Trophoblast cell (in vitro differentiated cells and primary cell): ENCODE data around the gene SLC35F4.

Experiments used
- DNase-seq, 2 donors: peaks; one replicate each; pipeline ENCODE4 v3.0.0-alpha.2; 2016
- H2AFZ ChIP-seq: 2 replicates; pipeline ENCODE4 v1.6.1; 2013; ENCODE audit warnings: low read length, moderate library complexity, mild to moderate bottlenecking; ENCODE audit not compliant: insufficient read depth, poor library complexity
- H2AK5ac ChIP-seq: 2 replicates; pipeline ENCODE4 v1.6.1; 2013; ENCODE audit warnings: mild to moderate bottlenecking, low read length
- H2BK120ac ChIP-seq: 2 replicates; pipeline ENCODE4 v1.6.1; 2013; ENCODE audit warnings: low read length, mild to moderate bottlenecking, moderate library complexity; ENCODE audit not compliant: insufficient read depth, poor library complexity
- H2BK12ac ChIP-seq: 2 replicates; pipeline ENCODE4 v1.6.1; 2013; ENCODE audit warnings: mild to moderate bottlenecking, low read length, moderate library complexity
- H2BK5ac ChIP-seq: 2 replicates; pipeline ENCODE4 v1.6.1; 2013; ENCODE audit warnings: low read length, low read depth, moderate library complexity, mild to moderate bottlenecking; ENCODE audit not compliant: poor library complexity
- H3K14ac ChIP-seq: 2 replicates; pipeline ENCODE4 v1.6.1; 2013; ENCODE audit warnings: mild to moderate bottlenecking, low read length
- H3K18ac ChIP-seq: 2 replicates; pipeline ENCODE4 v1.6.1; 2013; ENCODE audit warnings: mild to moderate bottlenecking, low read length
- H3K23ac ChIP-seq: 2 replicates; pipeline ENCODE4 v1.6.1; 2013; ENCODE audit warnings: low read length
- H3K27ac ChIP-seq: 2 replicates; pipeline ENCODE4 v1.5.1; 2013; ENCODE audit warnings: low read depth, mild to moderate bottlenecking, inconsistent platforms, low read length, moderate library complexity
- H3K27me3 ChIP-seq: 2 replicates; pipeline ENCODE4 v1.6.1; 2013; ENCODE audit warnings: inconsistent platforms, mild to moderate bottlenecking, low read length, moderate library complexity; ENCODE audit not compliant: insufficient read depth
- H3K36me3 ChIP-seq, 2 experiments: 1 replicate in 1 of 2; 2 replicates in 1 of 2; pipeline ENCODE4 v1.6.1; 2013; ENCODE audit warnings: low read length in 2 of 2, mild to moderate bottlenecking in 2 of 2, moderate library complexity in 1 of 2; ENCODE audit not compliant: insufficient read depth in 2 of 2, control insufficient read depth in 1 of 2
- H3K4ac ChIP-seq: 2 replicates; pipeline ENCODE4 v1.6.1; 2013; ENCODE audit warnings: low read depth, mild to moderate bottlenecking, low read length, moderate library complexity
- H3K4me1 ChIP-seq, 2 experiments: 1 replicate in 1 of 2; 2 replicates in 1 of 2; pipeline ENCODE4 v1.6.1; 2013; ENCODE audit warnings: low read length in 2 of 2, mild to moderate bottlenecking in 2 of 2, moderate library complexity in 1 of 2; ENCODE audit not compliant: insufficient read depth in 2 of 2, control insufficient read depth in 1 of 2
- H3K4me2 ChIP-seq: 2 replicates; pipeline ENCODE4 v1.6.1; 2013; ENCODE audit warnings: inconsistent platforms, mild to moderate bottlenecking, low read length, moderate library complexity
- H3K4me3 ChIP-seq: 2 replicates; pipeline ENCODE4 v1.5.1; 2013; ENCODE audit warnings: mild to moderate bottlenecking, low read depth, low read length, inconsistent platforms
- H3K79me1 ChIP-seq: one replicate; pipeline ENCODE4 v1.6.1; 2013; ENCODE audit warnings: low read length
- H3K79me2 ChIP-seq: 2 replicates; pipeline ENCODE4 v1.6.1; 2013; ENCODE audit warnings: low read length, mild to moderate bottlenecking; ENCODE audit not compliant: control insufficient read depth, insufficient read depth, poor library complexity
- H3K9ac ChIP-seq: 2 replicates; pipeline ENCODE4 v1.6.1; 2013; ENCODE audit warnings: mild to moderate bottlenecking, low read length
- H3K9me3 ChIP-seq: 2 replicates; pipeline ENCODE4 v1.6.1; 2013; ENCODE audit warnings: low read depth, mild to moderate bottlenecking, control low read depth, inconsistent platforms, low read length; ENCODE audit not compliant: insufficient read depth
- H4K12ac ChIP-seq: 2 replicates; pipeline ENCODE4 v1.6.1; 2013; ENCODE audit warnings: low read depth, mild to moderate bottlenecking, low read length, moderate library complexity
- H4K8ac ChIP-seq: 2 replicates; pipeline ENCODE4 v1.6.1; 2013; ENCODE audit warnings: low read depth, mild to moderate bottlenecking, low read length, moderate library complexity
- H4K91ac ChIP-seq: one replicate; pipeline ENCODE4 v1.6.1; 2013; ENCODE audit warnings: low read depth, mild to moderate bottlenecking, low read length, moderate library complexity
- WGBS: extraction: QIAGEN DNeasy Blood & Tissue Kit; methylation state at CpG from one replicate; pipeline ENCODE4 v1.1.7; 2013; ENCODE audit warnings: missing lambda C conversion rate; ENCODE audit not compliant: insufficient read length, insufficient coverage; ENCODE audit errors: extremely low coverage; 5-methylcytosine and 5-hydroxymethylcytosine counted together

Gene SLC35F4

GRCh38 chr14:57820581-57820980 lies 45.3 kb downstream of the SLC35F4 start:
- Histone ChIP-seq H3K18ac (no peak overlapping the region), H3K23ac (no peak overlapping the region), H3K36me3 (no peaks in the 10 kb centered on the region), H2AFZ (no peak overlapping the region), H3K79me2 (no peaks in the 10 kb centered on the region), H3K27me3 (no peaks in the 10 kb centered on the region), H2BK5ac (no peak overlapping the region), H2BK120ac (no peak overlapping the region), H3K4ac (no peak overlapping the region), H3K9me3 (no peaks in the 10 kb centered on the region), H4K91ac (no peak overlapping the region), H4K8ac (no peak overlapping the region), H3K79me1 (no peaks in the 10 kb centered on the region), H3K27ac (no peak overlapping the region), H2BK12ac (no peak overlapping the region), H3K4me1 (no peaks in the 10 kb centered on the region), H3K14ac (no peak overlapping the region), H3K4me2 (no peak overlapping the region), H2AK5ac (no peak overlapping the region), H4K12ac (no peak overlapping the region), H3K4me3 (no peak overlapping the region), H3K9ac (no peak overlapping the region)
- no CpG with 5 or more reads among the region's 2 CpGs for WGBS
- no peak for DNase-seq

DNA sequence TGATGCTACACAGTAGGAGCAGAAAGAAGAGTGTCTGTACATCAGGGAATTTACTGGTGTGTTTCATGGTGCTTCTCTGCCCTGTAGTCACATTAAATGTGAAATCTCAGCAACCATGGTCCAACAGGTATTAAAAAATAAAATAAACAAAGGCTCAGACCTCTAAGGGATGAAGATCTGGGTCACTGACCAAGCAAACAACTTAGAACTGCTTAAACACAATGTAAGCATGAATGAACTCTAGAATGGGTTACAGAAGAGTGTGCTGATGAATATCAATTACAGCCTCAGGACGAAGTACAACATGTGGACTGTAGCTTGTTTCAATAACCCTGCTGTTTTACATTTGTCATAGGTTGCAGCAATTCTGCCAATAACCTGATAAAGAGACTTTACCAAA lies 47.4 kb downstream of the SLC35F4 start:
- no peak overlapping the region for H4K12ac ChIP-seq
- H2AFZ ChIP-seq, result no peak overlapping the region
- WGBS, result no CpG with 5 or more reads among the region's 1 CpG
- H3K4me3 ChIP-seq, result no peak overlapping the region
- no peaks in the 10 kb centered on the region for H3K79me2 ChIP-seq
- no peak overlapping the region for H3K9ac ChIP-seq
- no peak overlapping the region for H2BK5ac ChIP-seq
- H3K23ac ChIP-seq, result peak overlapping the region; percentile 27
- H2BK120ac ChIP-seq, result no peak overlapping the region
- H3K4me1 ChIP-seq, result no peaks in the 10 kb centered on the region
- H3K36me3 ChIP-seq, result no peaks in the 10 kb centered on the region
- no peak overlapping the region for H4K91ac ChIP-seq
- no peaks in the 10 kb centered on the region for H3K79me1 ChIP-seq
- no peak overlapping the region for H3K14ac ChIP-seq
- no peak overlapping the region for H3K4me2 ChIP-seq
- no peaks in the 10 kb centered on the region for H3K27me3 ChIP-seq
- H4K8ac ChIP-seq, result no peak overlapping the region
- no peak overlapping the region for H3K4ac ChIP-seq
- H2AK5ac ChIP-seq, result no peak overlapping the region
- no peak for DNase-seq
- no peak overlapping the region for H2BK12ac ChIP-seq
- H3K9me3 ChIP-seq, result no peaks in the 10 kb centered on the region
- no peak overlapping the region for H3K18ac ChIP-seq
- H3K27ac ChIP-seq, result no peak overlapping the region

DNA sequence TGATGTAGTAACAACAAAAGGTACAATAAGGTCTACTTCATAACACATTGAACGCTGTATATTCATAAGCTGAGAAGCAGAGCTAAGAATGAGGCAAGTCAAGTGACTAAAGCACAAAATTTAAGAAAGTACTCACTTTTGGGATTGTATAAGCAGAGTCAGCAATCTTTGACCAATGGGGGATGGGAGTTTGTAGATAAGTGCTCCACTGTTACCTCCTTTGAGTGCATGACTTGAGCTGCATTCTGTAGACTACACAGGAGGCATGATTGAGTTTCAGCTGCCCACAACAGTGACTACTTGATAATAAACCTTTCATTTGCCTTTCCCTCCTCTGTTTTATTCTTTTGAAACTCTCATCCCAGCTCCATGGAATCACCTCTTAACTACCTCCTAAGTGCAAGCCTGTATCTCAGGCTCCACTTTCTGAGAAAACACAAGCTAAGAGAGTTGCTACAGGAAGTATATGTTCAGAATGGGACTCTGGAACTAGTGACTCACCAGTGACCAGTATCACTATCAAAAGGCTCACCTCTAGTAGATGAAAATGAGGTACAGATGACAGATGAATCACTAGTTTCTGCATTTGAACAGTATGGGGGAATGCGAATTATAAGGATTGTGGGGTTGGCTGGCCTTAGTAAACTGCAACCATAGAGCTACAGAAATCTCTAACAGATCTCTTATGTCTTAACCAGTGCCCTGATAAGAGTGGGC lies 49.2 kb downstream of the SLC35F4 start:
- Histone ChIP-seq H3K79me2 (no peaks in the 10 kb centered on the region), H3K14ac (no peak overlapping the region), H3K4me1 (no peaks in the 10 kb centered on the region), H2BK12ac (no peak overlapping the region), H2BK5ac (no peak overlapping the region), H4K8ac (no peak overlapping the region), H3K23ac (no peak overlapping the region), H3K36me3 (no peaks in the 10 kb centered on the region), H3K4ac (no peak overlapping the region), H4K12ac (no peak overlapping the region), H2AFZ (no peak overlapping the region), H3K18ac (no peak overlapping the region), H3K27me3 (no peaks in the 10 kb centered on the region), H2BK120ac (no peak overlapping the region), H2AK5ac (no peak overlapping the region), H3K9me3 (no peaks in the 10 kb centered on the region), H3K27ac (no peak overlapping the region), H3K79me1 (no peaks in the 10 kb centered on the region), H3K9ac (no peak overlapping the region), H3K4me3 (no peak overlapping the region), H3K4me2 (no peak overlapping the region), H4K91ac (no peak overlapping the region)
- no peak for DNase-seq
- no CpG with 5 or more reads among the region's 2 CpGs for WGBS

- Histone ChIP-seq H4K91ac (no peak overlapping the region), H2AK5ac (no peak overlapping the region), H3K9me3 (no peaks in the 10 kb centered on the region), H2BK12ac (no peak overlapping the region), H3K79me1 (no peaks in the 10 kb centered on the region), H3K4me1 (no peaks in the 10 kb centered on the region), H3K27ac (no peak overlapping the region), H3K9ac (no peak overlapping the region), H3K14ac (no peak overlapping the region), H2BK5ac (no peak overlapping the region), H2BK120ac (no peak overlapping the region), H3K79me2 (no peaks in the 10 kb centered on the region), H3K18ac (no peak overlapping the region), H2AFZ (no peak overlapping the region), H4K8ac (no peak overlapping the region), H3K36me3 (no peaks in the 10 kb centered on the region), H3K4ac (no peak overlapping the region), H3K23ac (no peak overlapping the region), H3K4me3 (no peak overlapping the region), H4K12ac (no peak overlapping the region), H3K4me2 (no peak overlapping the region), H3K27me3 (no peaks in the 10 kb centered on the region)
- WGBS, result no CpG with 5 or more reads among the region's 4 CpGs
- no peak for DNase-seq
These were observed 51.2 kb downstream of the SLC35F4 start for GRCh38 chr14:57814726-57815125.
